ENCODE data around the gene TULP1. TPM values are rescaled to one million over a fixed set of nuclear protein-coding genes. Genes with fewer than 3 reads are reported as not detected.
"Not testable (repeated sequence)": the region's sequence is repeated elsewhere in the genome, so short reads cannot be mapped to it uniquely, and the experiment has no call there.

The TULP1 gene
- total RNA-seq, 4 donors from 2014 or later, result 0.60 TPM; not detected in 3

- H3K27me3 ChIP-seq, result no peaks in the 10 kb centered on the region
- H3K36me3 ChIP-seq, result no peaks in the 10 kb centered on the region
- peaks cover 0 to 9% (median 0%) of the 10 kb centered on the region in 4 donors for H3K4me1 ChIP-seq
- TF ChIP-seq EP300 (IDR thresholded peaks at IDR 0.05), result no peak
- no peak for DNase-seq (ENCODE audit: low spot score in 2 of 2)
- H3K9me3 ChIP-seq, result no peaks in the 10 kb centered on the region
- 89 to 90% methylated on average over 6 of the region's 6 CpGs for WGBS, 2 donors
- no peak overlapping the region for H3K4me3 ChIP-seq
- H3K27ac ChIP-seq, result no peak overlapping the region
These were observed 6.0 kb upstream of the TULP1 start for GRCh38 chr6:35518566-35519312.

- not testable (repeated sequence) for H3K4me1 ChIP-seq; H3K27me3 ChIP-seq; H3K36me3 ChIP-seq; H3K27ac ChIP-seq; H3K9me3 ChIP-seq; DNase-seq (ENCODE audit: low spot score in 2 of 2); H3K4me3 ChIP-seq
- whole genome bisulfite sequencing, 2 donors, result 78% methylated on average over 7 of the region's 7 CpGs
These were observed 5.3 kb upstream of the TULP1 start for GRCh38 chr6:35517978-35518377.

GRCh38 chr6:35516712-35517111 lies 4.0 kb upstream of the TULP1 start:
- H3K27ac ChIP-seq, result no peak overlapping the region
- H3K4me1 ChIP-seq, result peaks cover 0 to 6% (median 2%) of the 10 kb centered on the region in 4 donors
- no peak overlapping the region for H3K4me3 ChIP-seq
- H3K27me3 ChIP-seq, result peaks cover 0 to 12% of the 10 kb centered on the region in 2 donors
- DNase-seq (ENCODE audit: low spot score in 2 of 2), result no peak
- no peaks in the 10 kb centered on the region for H3K9me3 ChIP-seq
- H3K36me3 ChIP-seq, result no peaks in the 10 kb centered on the region
- 70 to 71% methylated on average over 6 of the region's 6 CpGs for WGBS, 2 donors
- no peak for TF ChIP-seq POLR2A (IDR thresholded peaks at IDR 0.05)
- no peak for TF ChIP-seq CTCF (IDR thresholded peaks at IDR 0.05)
- no peak for TF ChIP-seq EP300 (IDR thresholded peaks at IDR 0.05)

- DNase-seq (ENCODE audit: low spot score in 2 of 2); H3K9me3 ChIP-seq: not testable (repeated sequence)
- WGBS, 2 donors, result 78 to 84% methylated on average over 2 to 6 of the region's 6 CpGs
These were observed 3.2 kb upstream of the TULP1 start for GRCh38 chr6:35515939-35516338.

GRCh38 chr6:35514587-35514986 lies 1.9 kb upstream of the TULP1 start:
- Histone ChIP-seq H3K4me1 (peaks cover 0 to 11% (median 5%) of the 10 kb centered on the region in 4 donors), H3K9me3 (no peaks in the 10 kb centered on the region), H3K4me3 (no peak overlapping the region), H3K36me3 (no peaks in the 10 kb centered on the region), H3K27me3 (peaks cover 0 to 31% of the 10 kb centered on the region in 2 donors), H3K27ac (no peak overlapping the region)
- 84 to 86% methylated on average over 4 of the region's 4 CpGs for WGBS, 2 donors
- no peak for TF ChIP-seq EP300 (IDR thresholded peaks at IDR 0.05)
- TF ChIP-seq POLR2A (IDR thresholded peaks at IDR 0.05), result no peak
- TF ChIP-seq CTCF (IDR thresholded peaks at IDR 0.05), result no peak
- no peak for DNase-seq (ENCODE audit: low spot score in 2 of 2)

More at GRCh38 chr6:35515939-35516338, 3.2 kb upstream of the TULP1 start:
- not testable (repeated sequence) for H3K36me3 ChIP-seq, H3K4me3 ChIP-seq, H3K27ac ChIP-seq
- H3K4me1 ChIP-seq, result peaks cover 0 to 11% (median 5%) of the 10 kb centered on the region in 4 donors
- H3K27me3 ChIP-seq, result peaks cover 0 to 20% of the 10 kb centered on the region in 2 donors

- Histone ChIP-seq H3K27ac (no peak overlapping the region), H3K36me3 (no peaks in the 10 kb centered on the region), H3K27me3 (peaks cover 0 to 54% of the 10 kb centered on the region in 2 donors), H3K4me3 (peak overlapping the region in 2 of 4 donors; percentile 5 to 13), H3K9me3 (no peaks in the 10 kb centered on the region), H3K4me1 (peaks cover 0 to 11% (median 5%) of the 10 kb centered on the region in 4 donors)
- 3 to 4% methylated on average over 14 to 18 of the region's 26 CpGs for WGBS, 2 donors
- no peak for DNase-seq (ENCODE audit: low spot score in 2 of 2)
- TF ChIP-seq POLR2A (IDR thresholded peaks at IDR 0.05) (no peak), CTCF (IDR thresholded peaks at IDR 0.05) (no peak), EP300 (IDR thresholded peaks at IDR 0.05) (no peak)
These were observed 690 bp downstream of the TULP1 start for GRCh38 chr6:35512006-35512405.
